GM10266 (cell line): ENCODE measurements around the gene DRAM2.

Experiments
- DNase-seq: peaks from one replicate; pipeline ENCODE4 v3.0.0; 2012; ENCODE audit errors: extremely low spot score
- CTCF ChIP-seq: IDR thresholded peaks from 2 replicates; pipeline ENCODE4 v1.5.1; 2012; ENCODE audit warnings: mild to moderate bottlenecking, low read depth; ENCODE audit not compliant: control insufficient read depth, insufficient read depth; ENCODE audit errors: missing control alignments

The DRAM2 gene

GRCh38 chr1:111129376-111129775 lies 10.5 kb downstream of the DRAM2 start:
- TF ChIP-seq CTCF = no peak
- no peak for DNase-seq

GRCh38 chr1:111127923-111128643 lies 11.8 kb downstream of the DRAM2 start:
- TF ChIP-seq CTCF = no peak
- DNase-seq = peak; percentile 43

GRCh38 chr1:111126354-111126753 lies 13.5 kb downstream of the DRAM2 start:
- TF ChIP-seq CTCF = no peak
- DNase-seq = no peak

- TF ChIP-seq CTCF = no peak
These were observed 23.4 kb downstream of the DRAM2 start for GRCh38 chr1:111116496-111116895.

GRCh38 chr1:111110197-111110899 lies 29.5 kb downstream of the DRAM2 start:
- TF ChIP-seq CTCF = no peak

More at GRCh38 chr1:111116496-111116895, 23.4 kb downstream of the DRAM2 start:
- no peak for DNase-seq

GRCh38 chr1:111104981-111105380 lies 34.9 kb downstream of the DRAM2 start:
- no peak for DNase-seq
- TF ChIP-seq CTCF = no peak

More at GRCh38 chr1:111110197-111110899, 29.5 kb downstream of the DRAM2 start:
- no peak for DNase-seq
